Kidney epithelial cell (primary cell): ENCODE measurements around the gene HTRA1. TPM values are rescaled to one million over a fixed set of nuclear protein-coding genes. Genes with fewer than 3 reads are reported as not detected.

Experiments
- DNase-seq: peaks from one replicate; pipeline ENCODE4 v3.0.0-alpha.2; 2010; ENCODE audit warnings: low read depth
- H3K27me3 ChIP-seq: 2 replicates; pipeline ENCODE4 v1.6.0; 2011; ENCODE audit warnings: low read length; ENCODE audit not compliant: control insufficient read depth, insufficient read depth
- H3K36me3 ChIP-seq: 2 replicates; pipeline ENCODE4 v1.5.1; 2011; ENCODE audit warnings: low read length; ENCODE audit not compliant: control insufficient read depth, insufficient read depth
- H3K4me3 ChIP-seq: 2 replicates; pipeline ENCODE4 v1.5.1; 2011; ENCODE audit warnings: low read depth, mild to moderate bottlenecking, control low read depth, low read length
- CTCF ChIP-seq: IDR thresholded peaks from 2 replicates; pipeline ENCODE4 v1.5.1; 2011; ENCODE audit warnings: mild to moderate bottlenecking, moderate library complexity, low read length, control low read depth, inconsistent platforms; ENCODE audit not compliant: insufficient read depth, poor library complexity, severe bottlenecking
- total RNA-seq: library from RNA; depleted of rRNA; stranded (reverse); fragments of >200 nt; gene quantifications from 2 replicates; pipeline ENCODE4 v1.2.3, GENCODE V29; 2015

The HTRA1 gene
- total RNA-seq, 1 donor from 2014 or later, result 110 TPM

- Histone ChIP-seq H3K4me3 (no peak overlapping the region), H3K36me3 (no peaks in the 10 kb centered on the region)
- DNase-seq, result no peak
Observed at GRCh38 chr10:122494833-122495232, 33.5 kb downstream of the HTRA1 start.

GRCh38 chr10:122495406-122496340 is 34.3 kb downstream of the HTRA1 start:
- TF ChIP-seq CTCF, result no peak
- no peak for DNase-seq
- Histone ChIP-seq H3K27me3 (no peaks in the 10 kb centered on the region), H3K4me3 (no peak overlapping the region), H3K36me3 (no peaks in the 10 kb centered on the region)

More at GRCh38 chr10:122494833-122495232, 33.5 kb downstream of the HTRA1 start:
- no peak for TF ChIP-seq CTCF
- no peaks in the 10 kb centered on the region for H3K27me3 ChIP-seq

GRCh38 chr10:122497241-122497640 is 35.9 kb downstream of the HTRA1 start:
- TF ChIP-seq CTCF, result no peak
- no peaks in the 10 kb centered on the region for H3K36me3 ChIP-seq

GRCh38 chr10:122498521-122498920 is 37.2 kb downstream of the HTRA1 start:
- TF ChIP-seq CTCF, result no peak

More at GRCh38 chr10:122497241-122497640, 35.9 kb downstream of the HTRA1 start:
- Histone ChIP-seq H3K27me3 (no peaks in the 10 kb centered on the region), H3K4me3 (no peak overlapping the region)
- no peak for DNase-seq

GRCh38 chr10:122499012-122499411 is 37.7 kb downstream of the HTRA1 start:
- no peak for DNase-seq
- H3K36me3 ChIP-seq, result no peaks in the 10 kb centered on the region
- no peak overlapping the region for H3K4me3 ChIP-seq
- no peak for TF ChIP-seq CTCF
- H3K27me3 ChIP-seq, result no peaks in the 10 kb centered on the region

More at GRCh38 chr10:122498521-122498920, 37.2 kb downstream of the HTRA1 start:
- Histone ChIP-seq H3K36me3 (no peaks in the 10 kb centered on the region), H3K27me3 (no peaks in the 10 kb centered on the region), H3K4me3 (no peak overlapping the region)
- DNase-seq, result no peak

- no peak for TF ChIP-seq CTCF
- H3K27me3 ChIP-seq, result no peaks in the 10 kb centered on the region
- DNase-seq, result no peak
- no peaks in the 10 kb centered on the region for H3K36me3 ChIP-seq
- no peak overlapping the region for H3K4me3 ChIP-seq
Observed at GRCh38 chr10:122499491-122499941, 38.2 kb downstream of the HTRA1 start.
